Activated CD4-positive, alpha-beta T cell treated with anti-CD3 and anti-CD28 coated beads for 4 hours (primary cell): Measurements from ENCODE around the gene SRPK2.
"Not testable (repeated sequence)": the region's sequence is repeated elsewhere in the genome, so short reads cannot be mapped to it uniquely, and the experiment has no call there.

Experiments
- DNase-seq, 2 donors: peaks; one replicate each; pipeline ENCODE4 v3.0.0-alpha.2; 2020

SRPK2 gene

GRCh38 chr7:105376908-105377533 is 11.7 kb downstream of the SRPK2 start:
- DNase-seq = no peak

- no peak for DNase-seq
These were observed 18.8 kb downstream of the SRPK2 start for GRCh38 chr7:105369944-105370343.

- DNase-seq = no peak
These were observed 21.3 kb downstream of the SRPK2 start for GRCh38 chr7:105367458-105367857.

GRCh38 chr7:105365541-105366534 is 22.9 kb downstream of the SRPK2 start:
- DNase-seq = no peak

DNA sequence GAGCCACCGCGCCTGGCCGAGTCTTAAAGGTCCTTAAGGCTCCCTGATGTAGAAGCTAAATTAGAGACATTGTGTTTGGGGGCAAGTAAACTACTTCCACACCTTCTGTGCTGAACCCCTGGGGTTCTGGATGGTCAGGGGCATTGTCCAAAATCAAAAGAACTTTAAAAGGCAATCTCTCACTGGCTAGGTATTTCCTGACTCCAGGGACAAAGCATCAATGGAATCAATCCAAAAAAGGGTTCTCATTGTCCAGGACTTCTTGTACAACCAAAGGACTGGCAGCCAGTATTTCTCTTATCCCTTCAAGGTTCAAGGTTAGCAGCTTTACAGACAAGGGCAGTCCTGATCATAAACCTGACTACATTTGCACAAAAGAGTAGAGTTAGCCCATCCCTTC is 24.0 kb downstream of the SRPK2 start:
- DNase-seq = no peak

GRCh38 chr7:105363657-105364056 is 25.1 kb downstream of the SRPK2 start:
- not testable (repeated sequence) for DNase-seq

DNA sequence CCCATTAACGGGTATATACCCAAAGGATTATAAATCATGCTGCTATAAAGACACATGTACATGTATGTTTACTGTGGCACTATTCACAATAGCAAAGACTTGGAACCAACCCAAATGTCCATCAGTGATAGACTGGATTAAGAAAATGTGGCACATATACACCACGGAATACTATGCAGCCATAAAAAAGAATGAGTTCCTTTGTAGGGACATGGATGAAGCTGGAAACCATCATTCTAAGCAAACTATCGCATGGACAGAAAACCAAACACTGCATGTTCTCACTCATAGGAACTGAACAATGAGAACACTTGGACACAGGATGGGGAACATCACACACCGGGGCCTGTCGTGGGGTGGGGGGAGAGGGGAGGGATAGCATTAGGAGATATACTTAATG is 26.0 kb downstream of the SRPK2 start:
- DNase-seq = not testable (repeated sequence)

DNA sequence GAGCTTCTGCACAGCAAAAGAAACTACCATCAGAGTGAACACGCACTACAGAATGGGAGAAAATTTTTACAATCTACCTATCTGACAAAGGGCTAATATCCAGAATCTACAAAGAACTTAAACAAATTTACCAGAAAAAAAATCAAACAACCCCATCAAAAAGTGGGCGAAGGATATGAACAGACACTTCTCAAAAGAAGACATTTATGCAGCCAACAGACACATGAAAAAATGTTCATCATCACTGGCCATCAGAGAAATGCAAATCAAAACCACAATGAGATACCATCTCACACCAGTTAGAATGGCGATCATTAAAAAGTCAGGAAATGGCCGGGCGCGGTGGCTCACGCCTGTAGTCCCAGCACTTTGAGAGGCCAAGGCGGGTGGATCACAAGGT is 26.7 kb downstream of the SRPK2 start:
- DNase-seq = not testable (repeated sequence)

DNA sequence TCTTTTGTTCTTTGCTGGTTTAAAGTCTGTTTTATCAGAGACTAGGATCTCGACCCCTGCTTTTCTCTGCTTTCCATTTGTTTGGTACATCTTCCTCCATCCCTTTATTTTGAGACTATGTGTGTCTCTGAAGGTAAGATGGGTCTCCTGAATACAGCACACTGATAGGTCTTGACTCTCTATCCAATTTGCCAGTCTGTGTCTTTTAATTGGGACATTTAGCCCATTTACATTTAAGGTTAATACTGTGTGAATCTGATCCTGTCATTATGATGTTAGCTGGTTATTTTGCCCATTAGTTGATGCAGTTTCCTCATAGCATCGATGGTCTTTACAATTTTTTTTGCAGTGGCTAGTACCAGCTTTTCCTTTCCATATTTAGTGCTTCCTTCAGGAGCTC is 28.6 kb downstream of the SRPK2 start:
- not testable (repeated sequence) for DNase-seq

DNA sequence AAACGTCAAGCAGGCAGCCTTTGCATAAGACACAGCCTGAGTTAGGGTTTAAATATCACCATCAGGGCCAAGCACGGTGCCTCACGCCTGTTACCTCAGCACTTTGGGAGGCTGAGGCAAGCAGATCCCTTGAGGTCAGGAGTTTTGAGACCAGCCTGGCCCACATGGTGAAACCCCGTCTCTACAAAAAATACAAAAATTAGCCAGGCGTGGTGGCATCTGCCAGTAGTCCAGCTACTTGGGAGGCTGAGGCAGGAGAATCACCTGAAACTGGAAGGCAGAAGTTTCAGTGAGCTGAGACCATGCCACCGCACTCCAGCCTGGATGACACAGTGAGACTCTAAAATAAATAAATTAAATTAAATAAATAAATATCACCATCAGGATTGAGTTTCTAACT is 33.0 kb downstream of the SRPK2 start:
- no peak for DNase-seq

DNA sequence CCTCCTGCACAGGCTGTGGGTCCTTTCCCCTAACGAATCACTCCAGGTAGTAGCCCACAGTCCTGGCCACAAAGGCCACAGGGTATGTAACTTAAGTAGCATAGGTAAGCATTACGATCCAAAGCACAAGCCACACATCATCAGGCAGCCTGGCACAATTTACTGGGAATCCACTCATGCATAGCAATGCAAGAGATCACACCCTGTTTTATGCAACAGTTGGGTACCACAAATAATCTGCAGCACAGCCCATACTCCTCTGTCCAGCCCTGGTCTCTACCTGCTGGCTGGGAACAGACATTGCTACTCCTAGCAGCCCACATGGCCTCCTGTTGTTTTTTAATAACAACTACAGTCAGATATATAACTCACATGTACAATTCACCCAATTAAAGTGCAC is 34.3 kb downstream of the SRPK2 start:
- no peak for DNase-seq

DNA sequence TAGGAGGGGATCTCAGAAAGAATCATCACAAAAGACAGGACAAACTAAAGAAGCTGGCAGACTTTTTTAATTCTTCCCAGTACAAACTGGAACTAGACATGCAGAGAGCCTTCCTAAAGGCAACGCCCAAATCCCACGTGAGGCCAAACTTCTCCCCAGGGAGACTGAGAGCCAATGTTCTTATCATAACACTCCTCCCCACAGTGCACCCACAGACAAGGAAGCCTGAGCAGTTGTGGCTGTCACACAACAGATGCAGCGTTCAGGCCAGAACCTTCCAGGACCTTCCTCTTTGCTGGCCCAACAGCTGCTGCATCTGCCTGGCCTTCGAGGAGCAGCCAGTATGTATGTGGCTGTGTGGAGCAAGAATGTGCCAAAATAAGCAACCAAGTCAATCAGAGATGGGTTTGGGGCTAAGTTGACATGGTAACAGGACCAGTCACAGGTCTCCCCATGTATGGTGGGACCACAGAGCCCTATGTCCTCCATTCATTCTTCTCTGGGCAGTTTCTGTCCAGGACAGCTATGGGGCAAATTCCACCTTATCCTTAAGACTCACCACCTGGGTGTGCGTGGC is 34.9 kb downstream of the SRPK2 start:
- DNase-seq = no peak

GRCh38 chr7:105352901-105353668 is 35.6 kb downstream of the SRPK2 start:
- no peak for DNase-seq

- peak; percentile 33 to 36 for DNase-seq
These were observed 36.6 kb downstream of the SRPK2 start for GRCh38 chr7:105352018-105352612.

DNA sequence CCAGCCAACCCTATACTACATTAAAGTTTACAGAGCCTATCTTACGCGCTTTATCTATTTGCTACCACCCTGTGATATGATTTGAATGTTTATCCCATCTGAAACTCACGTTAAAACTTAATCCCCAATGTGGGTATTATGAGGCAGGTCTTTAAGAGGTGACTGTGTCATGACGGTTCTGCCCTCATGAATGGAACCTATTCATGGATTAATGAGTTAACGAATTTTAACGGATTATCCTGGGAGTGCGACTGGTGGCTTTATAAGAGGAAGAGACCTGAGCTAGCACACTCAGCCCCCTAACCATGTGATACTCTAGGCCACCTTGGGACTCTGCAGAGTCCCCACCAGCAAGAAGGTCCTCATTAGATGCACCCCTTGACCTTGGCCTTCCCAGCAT is 37.8 kb downstream of the SRPK2 start:
- DNase-seq = no peak

DNA sequence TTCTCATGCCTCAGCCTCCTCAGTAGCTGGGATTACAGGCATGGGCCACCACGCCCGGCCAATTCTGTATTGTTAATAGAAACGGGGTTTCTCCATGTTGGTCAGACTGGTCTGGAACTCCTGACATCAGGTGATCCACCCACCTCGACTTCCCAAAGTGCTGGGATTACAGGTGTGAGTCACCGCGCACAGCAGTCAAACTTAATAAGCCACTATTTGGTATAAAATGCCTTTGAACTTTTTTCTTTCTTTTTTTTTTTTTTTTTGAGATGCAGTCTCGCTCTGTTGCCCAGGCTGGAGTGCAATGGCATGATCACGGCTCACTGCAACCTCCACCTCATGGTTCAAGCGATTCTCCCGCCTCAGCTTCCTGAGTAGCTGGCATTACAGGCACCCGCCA is 40.5 kb downstream of the SRPK2 start:
- DNase-seq = not testable (repeated sequence)

GRCh38 chr7:105346593-105347322 is 42.0 kb downstream of the SRPK2 start:
- DNase-seq = no peak

DNA sequence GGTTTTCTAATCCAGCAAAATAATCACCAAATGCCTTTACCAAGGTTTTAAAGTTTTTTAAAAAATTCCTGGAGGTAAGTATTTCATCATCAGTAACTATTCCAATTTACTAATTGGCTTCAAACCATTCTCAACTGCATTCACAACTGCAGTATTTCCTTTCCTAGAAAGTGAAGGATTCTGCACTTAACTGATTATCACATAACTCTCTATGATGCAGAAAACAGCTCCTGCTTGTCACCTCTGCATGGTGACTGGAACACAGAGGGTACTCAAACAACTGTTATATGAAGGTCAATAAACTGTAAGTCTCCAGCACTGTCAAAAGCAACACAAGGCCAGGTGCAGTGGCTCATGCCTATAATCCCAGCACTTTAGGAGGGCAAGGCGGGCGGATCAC is 42.6 kb downstream of the SRPK2 start:
- no peak for DNase-seq

DNA sequence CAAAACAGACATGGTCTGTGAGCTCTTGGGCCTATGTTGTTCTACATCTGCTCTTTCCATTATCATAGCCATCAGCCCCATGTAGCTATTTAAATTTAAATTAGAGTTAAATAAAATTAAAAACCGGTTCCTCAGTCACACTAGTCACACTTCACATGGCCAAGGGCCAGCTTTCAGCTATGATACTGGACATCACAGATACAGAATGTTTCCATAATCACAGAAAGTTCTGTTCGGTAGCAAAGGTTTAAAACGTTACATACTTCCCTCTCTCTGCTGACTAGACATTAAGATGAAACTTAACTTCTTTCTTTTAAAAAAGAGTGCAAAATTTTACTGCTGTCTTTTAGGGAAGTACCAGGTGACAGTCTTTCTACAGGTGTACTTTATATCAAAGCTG is 43.0 kb downstream of the SRPK2 start:
- no peak for DNase-seq

- DNase-seq = no peak
These were observed 43.7 kb downstream of the SRPK2 start for GRCh38 chr7:105345003-105345402.

- no peak for DNase-seq
These were observed 49.1 kb downstream of the SRPK2 start for GRCh38 chr7:105339404-105340323.
